ENCODE results near the gene ZNF222.

Gene ZNF222

DNA sequence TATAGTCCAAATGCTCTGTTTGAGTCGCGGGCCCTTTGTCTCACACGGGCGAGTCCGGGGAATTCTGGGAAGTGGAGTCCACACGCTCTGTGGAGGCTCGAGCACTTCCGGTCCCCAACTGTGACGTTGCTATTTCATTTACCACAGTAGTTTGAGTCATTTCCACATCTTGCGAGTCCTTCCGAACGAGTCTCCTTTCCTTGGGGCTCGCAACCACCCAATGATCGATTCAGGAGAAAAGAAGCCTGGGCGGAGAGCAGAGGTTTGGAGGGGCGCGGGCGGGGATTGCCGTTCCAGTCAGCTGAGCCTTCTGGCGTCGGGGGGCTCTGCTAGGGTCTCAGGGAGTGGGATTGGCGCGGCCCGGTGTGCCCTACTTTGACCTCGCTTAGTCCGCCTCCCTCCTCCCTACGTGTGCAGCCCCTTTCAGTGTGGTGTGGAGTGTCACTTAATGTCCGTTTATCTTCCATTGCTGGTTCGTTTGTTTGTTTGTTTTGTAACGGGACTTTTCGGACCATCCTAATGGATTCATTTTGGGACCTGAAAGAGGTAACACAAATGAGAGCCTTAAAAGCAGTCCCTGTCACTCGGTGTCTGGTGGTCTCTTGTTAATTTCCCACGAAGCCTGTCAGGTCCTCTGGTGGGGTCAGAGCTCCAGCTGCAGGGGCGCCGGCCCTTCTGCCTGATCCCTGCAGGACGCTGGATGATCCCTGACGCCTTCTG is at the start of gene ZNF222:
ZNF222 (plus strand) TSS at position 163 of the 720 bp plus-strand sequence; CDS start at position 221, 58 bp downstream.
- peak; percentile 55 for DNase-seq (ENCODE audit: low read depth)

GRCh38 chr19:43976732-43977131 is 48.4 kb upstream of the ZNF222 start:
- DNase-seq (ENCODE audit: low read depth), result no peak

DNA sequence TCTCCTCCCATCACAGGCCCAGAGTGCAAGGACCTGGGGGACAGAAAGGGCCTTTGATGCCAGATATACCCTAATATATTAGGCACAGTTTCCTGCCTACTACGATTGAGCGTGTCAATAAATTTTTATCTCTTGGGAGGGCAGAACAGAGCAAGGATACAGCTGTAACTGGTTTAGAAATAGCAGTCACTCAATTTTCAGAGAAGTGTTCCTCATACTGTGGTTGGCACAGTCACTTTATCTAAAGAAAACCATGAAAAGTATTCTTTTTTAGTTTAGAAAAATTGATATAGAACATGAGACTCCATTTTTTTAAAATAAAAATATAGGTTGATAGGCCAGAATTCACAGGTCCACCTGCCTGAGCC is 41.7 kb upstream of the ZNF222 start:
- DNase-seq (ENCODE audit: low read depth), result no peak

DNA sequence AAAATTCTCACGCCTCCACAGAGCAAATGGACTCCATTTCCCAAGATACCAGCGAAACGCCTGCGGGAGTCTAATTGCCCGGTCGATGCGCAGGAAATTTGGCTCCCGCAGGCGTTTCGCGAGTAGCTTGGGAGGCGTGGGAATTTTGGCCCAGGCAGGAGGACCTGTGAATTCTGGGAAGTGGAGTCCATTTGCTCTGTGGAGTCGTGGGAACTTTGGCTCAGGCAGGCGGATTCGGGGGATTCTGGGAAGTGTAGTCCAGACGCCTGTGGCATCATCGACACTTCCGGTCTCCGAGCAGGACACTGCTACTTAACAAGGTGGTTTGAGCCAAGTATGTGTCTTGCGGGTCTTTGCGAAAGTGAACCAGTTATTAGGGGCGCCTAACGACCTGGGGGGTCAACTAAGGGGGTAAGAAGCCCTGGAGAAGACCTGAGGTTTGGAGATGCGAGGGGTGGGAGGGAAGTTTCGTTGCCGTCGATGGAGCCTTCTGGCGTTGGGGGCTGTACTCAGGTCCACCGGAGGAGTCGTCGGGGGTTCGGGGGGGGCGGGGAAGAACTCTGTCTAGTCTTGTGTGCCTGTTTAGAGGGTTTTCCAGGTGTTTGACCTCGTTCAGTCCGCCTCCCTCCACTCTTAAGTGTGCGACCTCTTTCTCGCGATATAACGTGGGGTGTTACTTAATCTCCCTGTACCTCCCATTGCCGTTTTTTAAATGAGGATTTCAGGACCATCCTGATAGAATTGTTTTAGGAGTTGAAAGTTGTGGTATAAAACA is 41.1 kb upstream of the ZNF222 start, which contains the start of gene ZNF155:
ZNF155 (plus strand) TSS at position 277 of the 775 bp plus-strand sequence. CDS start 4,356 bp downstream, outside the sequence.
- peak; percentile 47 for DNase-seq (ENCODE audit: low read depth)

GRCh38 chr19:43984687-43985000 is 40.5 kb upstream of the ZNF222 start:
- DNase-seq (ENCODE audit: low read depth), result no peak

- DNase-seq (ENCODE audit: low read depth), result no peak
Observed at GRCh38 chr19:43997631-43998290, 27.4 kb upstream of the ZNF222 start.

- DNase-seq (ENCODE audit: low read depth), result no peak
Observed at GRCh38 chr19:44002212-44002565, 23.0 kb upstream of the ZNF222 start.

DNA sequence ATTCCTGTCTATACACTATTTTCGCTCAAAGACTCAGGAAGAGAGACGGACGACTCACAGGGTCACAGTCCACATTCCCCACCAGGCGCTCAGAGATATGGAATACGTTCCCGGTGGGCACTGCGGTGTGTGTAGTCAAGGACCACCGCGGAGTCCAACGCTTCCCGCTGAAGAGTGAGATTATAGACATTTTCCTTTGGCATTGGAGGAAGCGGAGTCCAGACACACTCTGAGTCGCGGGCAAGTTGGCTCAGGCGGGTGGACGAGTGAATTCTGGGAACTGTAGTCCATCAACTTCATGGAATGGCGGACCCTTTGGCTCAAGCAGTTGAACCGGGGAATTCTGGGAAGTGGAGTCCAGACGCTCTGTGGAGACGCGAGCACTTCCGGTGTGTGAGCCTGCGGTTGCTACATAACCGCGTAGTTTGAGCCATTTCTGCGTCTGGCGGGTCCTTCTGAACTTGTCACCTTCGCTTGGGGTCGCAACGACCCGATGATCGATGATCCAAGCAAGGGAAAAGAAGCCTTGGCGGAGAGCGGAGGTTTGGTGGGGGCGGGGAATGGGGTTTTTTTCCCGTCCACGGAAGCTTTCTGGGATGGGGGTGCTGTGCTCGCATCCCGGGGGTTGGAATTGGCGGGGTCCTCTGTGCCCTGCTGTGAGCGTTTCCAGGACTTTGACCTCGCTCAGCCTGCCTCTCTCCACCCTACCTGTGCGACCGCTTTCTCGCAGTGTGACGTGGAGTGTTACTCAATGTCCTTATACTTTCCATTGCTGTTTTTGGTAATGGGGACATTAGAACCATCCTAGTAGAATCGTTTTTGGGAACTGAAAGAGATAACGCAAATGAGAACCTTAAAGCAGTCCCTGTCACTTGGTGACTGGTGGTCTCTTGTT is 22.4 kb upstream of the ZNF222 start, which contains the start of gene ZNF230:
ZNF230 (plus strand) TSS at position 392 of the 895 bp plus-strand sequence. CDS start 4,122 bp downstream, outside the sequence.
- DNase-seq (ENCODE audit: low read depth), result peak; percentile 67

DNA sequence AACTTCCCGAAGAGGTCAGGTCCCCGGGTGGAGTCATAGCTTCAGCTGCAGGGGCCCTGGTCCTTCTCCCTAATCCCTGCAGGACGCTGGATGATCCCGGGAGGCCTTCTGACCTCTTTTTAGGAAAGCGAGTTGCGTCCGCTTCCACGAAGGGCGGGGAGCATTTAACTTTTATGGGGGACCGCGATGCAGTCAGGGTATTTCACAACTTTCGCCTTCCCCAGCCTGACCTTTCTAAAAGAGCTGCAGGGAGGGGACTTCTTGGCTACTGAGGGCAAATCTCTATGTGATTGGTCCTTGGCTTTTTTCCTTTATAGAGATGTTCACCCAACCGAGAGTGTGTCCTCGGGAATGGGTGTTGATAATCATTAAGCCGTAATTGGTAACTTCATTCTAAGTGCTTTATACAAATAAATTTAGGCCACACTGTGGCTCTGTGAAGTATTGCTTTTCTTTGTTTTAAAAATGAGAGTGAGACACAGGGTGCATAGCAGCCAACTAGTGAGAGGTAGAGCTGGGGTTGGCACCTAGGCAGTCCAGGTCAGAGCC is 21.6 kb upstream of the ZNF222 start:
- DNase-seq (ENCODE audit: low read depth), result no peak

DNA sequence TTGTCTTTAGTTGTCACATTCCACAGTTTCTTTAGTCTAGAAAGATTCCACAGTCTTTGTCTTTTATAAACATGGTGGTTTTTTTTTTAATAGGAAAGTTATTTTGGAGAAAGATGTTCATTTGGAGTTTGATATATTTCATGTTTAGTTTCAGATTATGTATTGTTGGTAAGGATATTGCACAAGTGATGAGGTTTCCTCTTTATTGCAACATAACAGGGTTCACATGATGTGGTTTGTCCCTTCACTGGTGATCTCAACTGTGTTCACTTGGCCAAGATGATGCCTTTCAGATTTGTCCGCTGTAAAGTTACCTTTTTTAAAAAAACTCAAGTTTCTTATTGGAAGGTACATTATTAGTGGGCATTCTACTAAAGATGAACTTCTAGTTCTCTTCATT is 19.2 kb upstream of the ZNF222 start:
- no peak for DNase-seq (ENCODE audit: low read depth)

GRCh38 chr19:44007473-44007872 is 17.7 kb upstream of the ZNF222 start:
- DNase-seq (ENCODE audit: low read depth), result no peak

DNA sequence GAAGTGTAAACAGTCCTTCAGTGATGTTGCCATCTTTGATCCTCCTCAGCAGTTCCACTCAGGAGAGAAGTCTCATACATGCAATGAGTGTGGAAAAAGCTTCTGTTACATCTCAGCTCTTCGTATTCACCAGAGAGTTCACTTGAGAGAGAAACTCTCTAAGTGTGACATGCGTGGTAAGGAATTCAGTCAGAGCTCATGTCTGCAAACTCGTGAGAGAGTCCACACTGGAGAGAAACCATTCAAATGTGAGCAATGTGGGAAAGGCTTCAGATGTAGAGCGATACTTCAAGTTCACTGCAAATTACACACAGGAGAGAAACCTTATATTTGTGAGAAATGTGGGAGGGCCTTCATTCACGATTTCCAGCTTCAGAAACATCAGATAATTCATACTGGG is 14.7 kb upstream of the ZNF222 start:
- DNase-seq (ENCODE audit: low read depth), result no peak

DNA sequence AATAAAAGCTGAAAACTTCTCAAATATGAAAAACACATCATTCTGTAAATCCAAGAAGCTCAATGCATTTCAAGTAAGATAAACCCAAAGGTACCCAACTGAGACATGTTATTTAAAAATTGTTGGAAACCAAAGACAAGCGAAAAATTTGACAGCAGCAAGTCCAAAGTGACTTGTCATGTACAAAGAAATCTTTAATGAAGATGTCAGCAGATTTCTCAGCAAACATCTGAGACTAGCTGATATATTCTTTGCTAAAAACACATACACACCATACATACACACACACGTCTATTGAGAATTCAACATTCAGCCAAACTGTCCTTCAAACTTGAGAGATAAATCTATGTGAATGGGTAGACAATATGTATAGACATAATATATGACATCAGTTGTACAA is 5.7 kb upstream of the ZNF222 start:
- DNase-seq (ENCODE audit: low read depth), result no peak

DNA sequence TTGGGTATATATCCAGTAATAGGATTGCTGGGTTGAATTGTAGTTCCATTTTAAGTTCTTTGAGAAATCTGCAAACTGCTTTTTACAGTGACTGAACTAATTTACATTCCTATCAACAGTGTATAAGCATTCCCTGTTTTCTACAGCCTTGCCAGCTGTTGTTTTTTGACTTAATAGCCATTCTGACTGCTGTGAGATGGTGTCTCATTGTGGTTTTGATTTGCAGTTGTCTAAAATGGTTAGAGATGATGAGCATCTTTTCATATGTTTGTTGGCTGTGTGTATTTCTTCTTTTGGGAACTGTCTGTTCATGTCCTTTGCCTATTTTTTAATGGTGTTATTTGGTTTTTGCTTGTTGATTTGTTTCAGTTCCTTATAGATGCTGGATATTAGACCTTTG is 4.0 kb upstream of the ZNF222 start:
- no peak for DNase-seq (ENCODE audit: low read depth)

- DNase-seq (ENCODE audit: low read depth), result no peak
Observed at GRCh38 chr19:44024900-44025216, 321 bp upstream of the ZNF222 start.

DNA sequence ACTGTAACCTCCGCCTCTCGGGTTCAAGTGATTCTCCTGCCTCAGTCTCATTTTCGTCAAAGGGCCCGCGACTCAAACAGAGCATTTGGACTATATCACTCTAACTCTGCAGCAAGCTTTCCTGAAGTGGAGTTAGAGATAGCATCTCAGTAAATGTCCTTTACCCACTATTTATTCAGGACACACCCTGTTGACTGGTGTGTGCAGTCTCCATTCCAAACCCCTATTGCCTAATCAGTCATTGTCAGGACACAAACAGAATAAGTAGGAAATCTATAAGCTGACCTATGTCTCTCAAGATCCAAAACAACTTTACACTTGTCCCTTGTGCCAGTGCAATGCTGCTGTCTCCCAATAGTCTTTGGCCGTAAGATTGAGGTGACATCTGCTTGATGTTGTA is 1.4 kb downstream of the ZNF222 start:
- no peak for DNase-seq (ENCODE audit: low read depth)

DNA sequence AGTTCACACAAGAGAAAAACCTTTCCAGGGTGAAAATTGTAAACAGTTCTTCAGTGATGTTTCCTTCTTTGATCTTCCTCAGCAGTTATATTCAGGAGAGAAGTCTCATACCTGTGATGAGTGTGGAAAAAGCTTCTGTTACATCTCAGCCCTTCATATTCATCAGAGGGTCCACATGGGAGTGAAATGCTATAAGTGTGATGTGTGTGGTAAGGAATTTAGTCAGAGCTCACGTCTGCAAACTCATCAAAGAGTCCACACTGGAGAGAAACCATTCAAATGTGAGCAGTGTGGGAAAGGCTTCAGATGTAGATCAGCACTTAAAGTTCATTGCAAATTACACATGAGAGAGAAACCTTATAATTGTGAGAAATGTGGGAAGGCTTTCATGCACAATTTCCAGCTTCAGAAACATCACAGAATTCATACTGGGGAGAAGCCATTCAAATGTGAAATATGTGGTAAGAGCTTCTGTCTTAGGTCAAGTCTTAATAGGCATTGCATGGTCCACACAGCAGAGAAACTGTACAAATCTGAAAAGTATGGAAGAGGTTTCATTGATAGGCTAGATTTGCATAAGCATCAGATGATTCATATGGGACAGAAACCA is 6.9 kb downstream of the ZNF222 start:
- no peak for DNase-seq (ENCODE audit: low read depth)

- DNase-seq (ENCODE audit: low read depth), result no peak
Observed at GRCh38 chr19:44042147-44042546, 17.0 kb downstream of the ZNF222 start.

DNA sequence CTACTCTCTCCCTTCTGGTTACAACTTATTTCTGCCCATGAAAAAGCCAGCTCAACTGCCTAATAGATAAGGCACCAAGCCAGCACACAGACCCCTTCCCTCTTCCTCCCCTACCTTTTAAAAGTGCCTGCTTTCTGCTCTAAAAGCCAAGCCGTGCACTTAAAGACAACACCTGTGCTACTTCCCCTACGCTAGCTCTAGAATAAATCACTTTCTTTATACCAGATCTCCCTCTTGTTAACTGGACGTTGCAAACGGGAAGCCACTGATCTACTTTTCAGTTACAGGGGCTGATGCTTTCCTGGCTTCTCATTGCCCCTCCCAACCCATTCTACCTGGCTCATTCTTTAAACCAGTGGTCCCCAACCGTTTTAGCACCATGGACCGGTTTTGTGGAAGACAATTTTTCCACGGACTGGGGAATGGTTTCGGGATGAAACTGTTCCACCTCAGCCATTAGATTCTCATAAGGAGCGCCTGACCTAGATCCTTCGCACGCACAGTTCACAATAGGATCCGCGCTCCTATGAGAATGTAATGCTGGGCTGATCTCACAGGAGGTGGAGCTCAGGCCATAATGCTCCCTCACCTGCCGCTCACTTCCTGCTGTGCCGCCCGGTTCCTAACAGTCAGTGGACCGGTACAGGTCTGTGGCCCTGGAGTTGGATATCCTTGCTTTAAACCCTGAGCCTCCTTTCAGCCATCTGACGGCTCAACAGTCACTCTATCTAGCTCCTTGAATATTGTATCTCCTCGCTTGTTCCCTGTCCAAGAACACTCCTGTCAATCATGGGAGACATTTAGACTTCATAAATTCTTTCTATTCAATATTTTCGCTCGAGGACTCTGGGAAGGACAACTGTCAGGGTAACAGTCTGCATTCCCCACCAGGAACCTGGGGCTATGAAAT is 25.8 kb downstream of the ZNF222 start:
- DNase-seq (ENCODE audit: low read depth), result no peak

- peak; percentile 45 for DNase-seq (ENCODE audit: low read depth)
Observed at GRCh38 chr19:44051650-44052402, 26.6 kb downstream of the ZNF222 start, which contains the start of gene ZNF223. ZNF223 (plus strand) TSS chr19:44052036; CDS start chr19:44055177, 3,141 bp downstream.

All from stimulated activated CD8-positive, alpha-beta memory T cell treated with anti-CD3 and anti-CD28 coated beads, Interleukin-12 subunit alpha, Interleukin-12 subunit beta, amount 100 ng/mL, for 1 hour (primary cell).